HuH-7.5 (cell line): Measurements from ENCODE around the gene ANKRD13A.
"Not testable (repeated sequence)": the region's sequence is repeated elsewhere in the genome, so short reads cannot be mapped to it uniquely, and the experiment has no call there.

Experiments used
- DNase-seq: peaks from one replicate; pipeline ENCODE4 v3.0.0; 2011; ENCODE audit warnings: low spot score

The ANKRD13A gene

GRCh38 chr12:110079477-110080400, 80.5 kb downstream of the ANKRD13A start:
- DNase-seq: no peak

DNA sequence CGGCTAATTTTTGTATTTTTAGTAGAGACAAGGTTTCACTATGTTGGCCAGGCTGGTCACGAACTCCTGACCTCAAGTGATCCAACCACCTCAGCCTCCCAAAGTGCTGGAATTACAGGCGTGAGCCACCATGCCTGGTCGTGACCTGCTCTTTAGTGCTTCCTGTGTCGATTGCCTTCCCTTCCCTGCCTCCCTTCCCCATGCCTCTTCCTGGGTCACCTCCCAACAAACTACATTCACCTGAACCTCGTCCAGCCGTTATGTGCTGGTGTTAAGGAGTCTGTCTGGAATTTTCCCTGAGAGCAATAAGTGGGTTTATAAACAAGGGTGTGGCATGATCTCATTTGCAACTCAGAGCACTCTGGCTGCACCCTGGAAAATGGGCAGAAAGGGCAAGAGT, 81.2 kb downstream of the ANKRD13A start:
- no peak for DNase-seq

DNA sequence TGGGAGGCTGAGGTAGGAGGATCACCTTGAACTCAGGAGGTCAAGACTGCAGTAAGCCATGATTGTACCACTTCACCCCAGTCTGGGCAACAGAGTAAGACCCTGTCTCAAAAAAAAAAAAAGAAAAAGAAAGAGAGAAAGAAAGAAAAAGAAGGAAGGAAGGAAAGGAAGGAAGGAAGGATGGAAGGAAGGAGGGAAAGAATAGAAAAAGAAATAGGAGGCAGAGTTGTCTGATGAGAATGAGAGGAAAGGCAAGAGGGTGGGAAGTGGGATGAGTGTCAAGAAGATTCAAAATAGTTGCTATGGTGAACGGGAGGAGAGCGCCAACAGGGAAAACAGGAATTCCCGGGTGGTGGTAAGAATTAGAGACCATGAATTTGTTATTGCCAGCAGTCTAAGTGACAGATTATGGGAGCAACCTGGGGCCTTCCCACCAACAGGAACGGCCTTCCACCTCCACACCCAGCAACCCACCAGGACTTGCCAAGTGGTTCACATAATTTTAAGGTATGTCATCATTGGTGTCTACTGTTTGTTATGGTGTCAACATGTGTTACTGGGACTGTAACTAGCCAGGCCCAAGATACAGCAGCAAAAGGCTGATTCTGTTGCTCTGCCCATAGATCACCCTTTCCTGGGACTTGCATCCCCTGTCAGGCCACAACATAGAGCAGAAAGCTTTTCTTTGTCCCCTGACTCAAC, 85.2 kb downstream of the ANKRD13A start:
- DNase-seq: no peak

DNA sequence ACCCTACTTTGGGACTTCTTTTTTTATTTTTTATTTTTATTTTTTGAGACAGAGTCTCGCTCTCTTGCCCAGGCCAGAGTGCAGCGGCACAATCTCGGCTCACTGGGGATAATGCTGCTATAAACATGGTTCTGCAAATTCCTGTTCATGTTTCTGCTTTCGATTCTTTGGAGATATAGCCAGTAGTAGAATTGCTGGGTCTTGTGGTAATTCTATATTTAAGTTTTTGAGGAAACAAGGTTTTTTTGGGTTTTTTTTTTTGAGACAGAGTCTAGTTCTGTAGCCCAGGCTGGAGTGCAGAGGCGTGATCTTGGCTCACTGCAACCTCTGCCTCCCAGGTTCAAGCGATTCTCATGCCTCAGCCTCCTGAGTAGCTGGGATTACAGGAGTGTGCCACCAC, 89.0 kb downstream of the ANKRD13A start:
- DNase-seq: not testable (repeated sequence)

- DNase-seq: no peak
Observed at GRCh38 chr12:110088936-110089335, 89.7 kb downstream of the ANKRD13A start.
